H9 (cell line): ENCODE data around the gene CHN1. TPM values are rescaled to one million over a fixed set of nuclear protein-coding genes. Genes with fewer than 3 reads are reported as not detected.

Source experiments
- DNase-seq: peaks from one replicate; pipeline ENCODE4 v3.0.0-alpha.2; 2017
- H2AFZ ChIP-seq: one replicate; pipeline ENCODE4 v1.6.1; 2013; ENCODE audit warnings: mild to moderate bottlenecking, low read length, control low read depth, moderate library complexity
- H2AK5ac ChIP-seq: 2 replicates; pipeline ENCODE4 v1.6.1; 2013; ENCODE audit warnings: low read length, control low read depth, mixed read lengths; ENCODE audit not compliant: insufficient read length
- H2BK120ac ChIP-seq: one replicate; pipeline ENCODE4 v1.6.1; 2013; ENCODE audit warnings: low read depth, mild to moderate bottlenecking, low read length, control low read depth, inconsistent platforms; ENCODE audit not compliant: poor library complexity, severe bottlenecking
- H2BK12ac ChIP-seq: 2 replicates; pipeline ENCODE4 v1.6.1; 2013; ENCODE audit warnings: low read length, control low read depth, mixed read lengths, low read depth; ENCODE audit not compliant: insufficient read length
- H2BK15ac ChIP-seq: 2 replicates; pipeline ENCODE4 v1.6.1; 2013; ENCODE audit warnings: low read depth, low read length, control low read depth
- H2BK20ac ChIP-seq: one replicate; pipeline ENCODE4 v1.6.1; 2013; ENCODE audit warnings: low read depth, mild to moderate bottlenecking, low read length, control low read depth, inconsistent platforms; ENCODE audit not compliant: poor library complexity, severe bottlenecking
- H2BK5ac ChIP-seq: 2 replicates; pipeline ENCODE4 v1.6.1; 2013; ENCODE audit warnings: low read length, control low read depth, mixed read lengths; ENCODE audit not compliant: insufficient read length
- H3K14ac ChIP-seq: 2 replicates; pipeline ENCODE4 v1.6.1; 2013; ENCODE audit warnings: low read length, control low read depth; ENCODE audit not compliant: insufficient read depth
- H3K18ac ChIP-seq: 2 replicates; pipeline ENCODE4 v1.6.1; 2013; ENCODE audit warnings: low read depth, mild to moderate bottlenecking, mixed read lengths, low read length, control low read depth; ENCODE audit not compliant: insufficient read length
- H3K23ac ChIP-seq: 2 replicates; pipeline ENCODE4 v1.6.1; 2013; ENCODE audit warnings: low read length, control low read depth, mixed read lengths, low read depth; ENCODE audit not compliant: insufficient read length
- H3K23me2 ChIP-seq: 2 replicates; pipeline ENCODE4 v1.6.1; 2013; ENCODE audit warnings: low read depth, mild to moderate bottlenecking, mixed read lengths, low read length, control low read depth; ENCODE audit not compliant: insufficient read length, poor library complexity, severe bottlenecking
- H3K27ac ChIP-seq: 2 replicates; pipeline ENCODE4 v1.5.1; 2013; ENCODE audit warnings: low read length, control low read depth, mixed read lengths, low read depth; ENCODE audit not compliant: insufficient read length
- H3K27me3 ChIP-seq: 2 replicates; pipeline ENCODE4 v1.6.1; 2013; ENCODE audit warnings: low read length, control low read depth, inconsistent platforms; ENCODE audit not compliant: insufficient read depth
- H3K4ac ChIP-seq: 2 replicates; pipeline ENCODE4 v1.6.1; 2013; ENCODE audit warnings: low read depth, mild to moderate bottlenecking, control low read depth, inconsistent platforms, low read length, moderate library complexity
- H3K4me1 ChIP-seq: 2 replicates; pipeline ENCODE4 v1.6.1; 2013; ENCODE audit warnings: low read length, control low read depth, inconsistent platforms; ENCODE audit not compliant: insufficient read depth
- H3K4me2 ChIP-seq: 2 replicates; pipeline ENCODE4 v1.6.1; 2013; ENCODE audit warnings: low read length, control low read depth, mixed read lengths; ENCODE audit not compliant: insufficient read length, insufficient read depth
- H3K56ac ChIP-seq: 2 replicates; pipeline ENCODE4 v1.6.1; 2013; ENCODE audit warnings: low read depth, mild to moderate bottlenecking, mixed read lengths, low read length, control low read depth; ENCODE audit not compliant: insufficient read length
- H3K79me1 ChIP-seq: 2 replicates; pipeline ENCODE4 v1.6.1; 2013; ENCODE audit warnings: low read depth, mild to moderate bottlenecking, moderate library complexity, low read length, control low read depth, inconsistent platforms; ENCODE audit not compliant: insufficient read depth, poor library complexity, severe bottlenecking
- H3K79me2 ChIP-seq: 2 replicates; pipeline ENCODE4 v1.6.1; 2013; ENCODE audit warnings: low read length, control low read depth, inconsistent platforms; ENCODE audit not compliant: insufficient read depth
- H3K9ac ChIP-seq: 2 replicates; pipeline ENCODE4 v1.6.1; 2013; ENCODE audit warnings: low read length, control low read depth, mixed read lengths; ENCODE audit not compliant: insufficient read length; ENCODE audit errors: extremely low read depth
- H3K9me3 ChIP-seq: one replicate; pipeline ENCODE4 v1.6.1; 2013; ENCODE audit warnings: low read depth, low read length, inconsistent platforms; ENCODE audit not compliant: control insufficient read depth
- H3T11ph ChIP-seq: one replicate; pipeline ENCODE4 v1.6.1; 2013; ENCODE audit warnings: mild to moderate bottlenecking, low read length, control low read depth, inconsistent platforms
- H4K20me1 ChIP-seq: one replicate; pipeline ENCODE4 v1.6.1; 2013; ENCODE audit not compliant: control insufficient read depth, insufficient read length, insufficient read depth
- H4K5ac ChIP-seq: 2 replicates; pipeline ENCODE4 v1.6.1; 2013; ENCODE audit warnings: low read depth, mild to moderate bottlenecking, mixed read lengths, low read length, control low read depth; ENCODE audit not compliant: insufficient read length
- H4K8ac ChIP-seq: replicated peaks from 2 replicates; pipeline ENCODE4 v1.6.1; 2013; ENCODE audit warnings: low read length, control low read depth, mixed read lengths, low read depth; ENCODE audit not compliant: insufficient read length
- H4K91ac ChIP-seq: 2 replicates; pipeline ENCODE4 v1.6.1; 2013; ENCODE audit warnings: low read depth, mild to moderate bottlenecking, moderate library complexity, mixed read lengths, low read length, control low read depth; ENCODE audit not compliant: insufficient read length
- H3K27ac Mint-ChIP-seq, 3 experiments: 2 replicates in 2 of 3; 3 replicates in 1 of 3; pipeline ENCODE4 v1.8.0; 2020 to 2021; ENCODE audit warnings: mixed read lengths in 3 of 3, mild to moderate bottlenecking in 1 of 3, moderate library complexity in 1 of 3
- H3K27me3 Mint-ChIP-seq: 2 replicates; pipeline ENCODE4 v1.8.0; 2021; ENCODE audit warnings: low read depth, mild to moderate bottlenecking, moderate library complexity, mixed read lengths
- H3K36me3 Mint-ChIP-seq, 3 experiments: 2 replicates in 2 of 3; 3 replicates in 1 of 3; pipeline ENCODE4 v1.8.0; 2020 to 2021; ENCODE audit warnings: low read depth in 3 of 3, mixed read lengths in 3 of 3; ENCODE audit not compliant: insufficient read depth in 1 of 3
- H3K4me1 Mint-ChIP-seq, 2 experiments: 2 replicates each; pipeline ENCODE4 v1.8.0; 2020; ENCODE audit warnings: mixed read lengths in 2 of 2
- H3K4me3 Mint-ChIP-seq, 2 experiments: 2 replicates in 1 of 2; 3 replicates in 1 of 2; pipeline ENCODE4 v1.8.0; 2020 to 2021; ENCODE audit warnings: mild to moderate bottlenecking in 2 of 2, mixed read lengths in 2 of 2, moderate library complexity in 1 of 2
- H3K9me3 Mint-ChIP-seq, 2 experiments: 2 replicates in 1 of 2; 3 replicates in 1 of 2; pipeline ENCODE4 v1.8.0; 2020; ENCODE audit warnings: mild to moderate bottlenecking in 2 of 2, mixed read lengths in 2 of 2, moderate library complexity in 1 of 2
- WGBS: extraction: QIAGEN DNeasy Blood & Tissue Kit; methylation state at CpG from one replicate; pipeline ENCODE4 v1.1.7; 2013; ENCODE audit warnings: missing lambda C conversion rate, low lambda C conversion rate, mixed read lengths; ENCODE audit not compliant: insufficient read length; ENCODE audit errors: extremely low coverage; 5-methylcytosine and 5-hydroxymethylcytosine counted together
- total RNA-seq: library from RNA; stranded (reverse); gene quantifications from 2 replicates; pipeline ENCODE4 v1.2.1, GENCODE V29; 2021
- TF ChIP-seq, protein P1 (sequence below): fragments of 200-600 bp; sonication (generic); conservative IDR thresholded peaks from 3 replicates; pipeline ENCODE4 v1.8.0; 2021; ENCODE audit warnings: antibody characterized with exemption, mild to moderate bottlenecking

The CHN1 gene
- total RNA-seq, 1 experiment from 2014 or later = 33.9 TPM

- Histone ChIP-seq H3K4me2 (no peak overlapping the region), H3K56ac (no peak overlapping the region), H4K8ac (no peak overlapping the region), H4K20me1 (no peaks in the 10 kb centered on the region), H3K18ac (no peak overlapping the region), H3T11ph (no peak overlapping the region), H3K9ac (no peak overlapping the region), H2BK120ac (no peak overlapping the region), H2AFZ (no peak overlapping the region), H3K9me3 (no peaks in the 10 kb centered on the region), H3K4ac (no peak overlapping the region), H4K5ac (no peak overlapping the region), H4K91ac (no peak overlapping the region), H3K4me1 (0 out of 2 replicates have a peak, but pooled peaks cover 4% of the 10 kb centered on the region), H3K79me1 (no peaks in the 10 kb centered on the region), H3K27ac (no peak overlapping the region), H2BK15ac (no peak overlapping the region), H2AK5ac (no peak overlapping the region), H3K23me2 (no peaks in the 10 kb centered on the region), H3K79me2 (no peaks in the 10 kb centered on the region), H3K14ac (no peak overlapping the region), H2BK20ac (no peak overlapping the region), H3K27me3 (no peaks in the 10 kb centered on the region), H2BK5ac (no peak overlapping the region), H3K23ac (no peak overlapping the region), H2BK12ac (no peak overlapping the region)
- WGBS = no CpG with 5 or more reads among the region's 4 CpGs
- DNase-seq = no peak
- Mint-ChIP-seq H3K36me3 (peaks cover 0 to under 1% (median 0%) of the 10 kb centered on the region in 3 experiments; a peak in 1 of 7 replicates), H3K27ac (no peak overlapping the region), H3K9me3 (no peaks in the 10 kb centered on the region), H3K4me3 (no peak overlapping the region), H3K4me1 (peaks cover 25 to 32% of the 10 kb centered on the region in 2 experiments), H3K27me3 (no peaks in the 10 kb centered on the region; the same call in 1 of the 2 replicates)
- TF ChIP-seq, protein P1, sequence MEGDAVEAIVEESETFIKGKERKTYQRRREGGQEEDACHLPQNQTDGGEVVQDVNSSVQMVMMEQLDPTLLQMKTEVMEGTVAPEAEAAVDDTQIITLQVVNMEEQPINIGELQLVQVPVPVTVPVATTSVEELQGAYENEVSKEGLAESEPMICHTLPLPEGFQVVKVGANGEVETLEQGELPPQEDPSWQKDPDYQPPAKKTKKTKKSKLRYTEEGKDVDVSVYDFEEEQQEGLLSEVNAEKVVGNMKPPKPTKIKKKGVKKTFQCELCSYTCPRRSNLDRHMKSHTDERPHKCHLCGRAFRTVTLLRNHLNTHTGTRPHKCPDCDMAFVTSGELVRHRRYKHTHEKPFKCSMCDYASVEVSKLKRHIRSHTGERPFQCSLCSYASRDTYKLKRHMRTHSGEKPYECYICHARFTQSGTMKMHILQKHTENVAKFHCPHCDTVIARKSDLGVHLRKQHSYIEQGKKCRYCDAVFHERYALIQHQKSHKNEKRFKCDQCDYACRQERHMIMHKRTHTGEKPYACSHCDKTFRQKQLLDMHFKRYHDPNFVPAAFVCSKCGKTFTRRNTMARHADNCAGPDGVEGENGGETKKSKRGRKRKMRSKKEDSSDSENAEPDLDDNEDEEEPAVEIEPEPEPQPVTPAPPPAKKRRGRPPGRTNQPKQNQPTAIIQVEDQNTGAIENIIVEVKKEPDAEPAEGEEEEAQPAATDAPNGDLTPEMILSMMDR = no peak
Measured at GRCh38 chr2:174763780-174764179, 241.4 kb downstream of the CHN1 start.
